IPS DF 19.7 (cell line): ENCODE results near the gene MDFIC.
A peak's percentile ranks its signal among the peaks of the same experiment; 100 is the strongest.

Experiments used
- DNase-seq: peaks from one replicate; pipeline ENCODE4 v3.0.0-alpha.2; 2013; ENCODE audit warnings: low read depth, low spot score

The MDFIC gene

GRCh38 chr7:114952296-114952695, 30.4 kb downstream of the MDFIC start:
- DNase-seq: no peak

DNA sequence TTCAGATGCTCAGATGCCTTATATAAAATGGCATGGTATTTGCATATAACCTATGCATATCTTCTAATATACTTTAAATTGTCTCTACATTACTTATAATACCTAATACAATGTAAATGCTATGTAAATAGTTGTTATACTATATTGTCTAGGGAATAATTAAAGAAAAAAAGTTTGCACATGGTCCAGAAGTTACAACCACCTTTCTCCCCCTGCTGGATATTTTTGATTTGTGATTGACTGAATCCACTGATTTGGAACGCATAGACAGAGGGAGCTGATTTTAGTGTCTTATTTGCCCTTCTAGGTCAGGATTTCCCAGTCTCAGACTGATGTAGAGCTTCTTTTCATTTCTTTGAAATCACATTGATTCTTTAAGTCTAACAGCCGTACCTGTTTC, 31.8 kb downstream of the MDFIC start:
- no peak for DNase-seq

GRCh38 chr7:114956702-114957101, 34.8 kb downstream of the MDFIC start:
- no peak for DNase-seq

GRCh38 chr7:114957444-114957843, 35.5 kb downstream of the MDFIC start:
- DNase-seq: no peak

DNA sequence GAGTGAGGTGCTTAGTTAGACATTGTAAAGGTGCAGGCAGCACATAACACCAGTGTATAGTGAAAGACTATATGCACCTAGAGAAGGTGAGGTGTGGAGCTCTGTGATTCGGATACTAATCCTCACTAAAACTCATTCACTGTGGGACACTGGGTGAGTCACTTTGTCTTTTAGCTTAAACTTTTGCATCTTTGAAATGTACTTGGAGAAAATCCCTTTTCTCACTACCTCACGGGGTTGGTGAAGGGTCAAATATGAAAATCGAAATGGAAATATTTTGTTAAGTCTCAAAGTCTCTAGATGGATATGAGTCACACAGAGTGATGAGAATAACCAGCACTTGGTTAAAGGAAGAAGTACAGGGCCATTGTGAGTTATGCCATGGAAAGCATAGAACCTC, 38.0 kb downstream of the MDFIC start:
- DNase-seq: no peak

- DNase-seq: no peak
Measured at GRCh38 chr7:114962441-114962840, 40.5 kb downstream of the MDFIC start.

DNA sequence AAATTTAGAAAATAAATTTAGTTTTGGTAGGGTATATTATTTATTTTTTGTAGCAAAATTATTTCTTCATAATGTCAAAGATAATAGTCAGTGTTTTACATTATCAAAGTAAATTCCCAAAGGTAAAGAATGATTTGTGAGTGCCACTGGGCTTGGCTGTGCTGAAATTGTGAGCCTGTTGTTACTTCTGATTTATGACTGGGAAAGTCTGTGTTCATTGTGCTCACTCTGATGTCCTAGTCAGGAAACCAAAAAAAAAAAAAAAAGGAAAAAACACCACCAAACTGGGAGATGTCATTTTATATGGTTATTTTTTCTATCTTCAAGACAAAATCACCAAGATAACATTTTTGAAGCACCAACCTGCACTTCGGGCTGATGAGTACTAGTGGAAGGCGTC, 44.3 kb downstream of the MDFIC start:
- no peak for DNase-seq

DNA sequence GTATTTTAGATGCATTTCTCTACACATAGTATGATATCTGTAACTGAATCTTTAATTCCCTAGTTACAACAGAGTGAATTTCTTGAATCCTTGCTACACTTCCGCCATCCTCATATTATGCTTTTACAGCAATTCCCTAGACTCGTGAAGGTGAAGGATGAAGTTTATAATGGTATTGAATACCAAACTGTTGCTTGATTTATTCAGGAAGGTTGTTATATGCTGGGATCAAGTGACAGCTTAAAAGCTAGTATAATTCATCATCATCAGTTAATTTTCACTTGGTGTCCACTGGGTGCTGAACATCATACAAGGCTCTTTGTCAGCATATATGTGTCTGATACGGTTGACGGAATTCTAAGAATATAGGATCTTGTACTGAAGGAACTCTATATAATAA, 47.2 kb downstream of the MDFIC start:
- no peak for DNase-seq

DNA sequence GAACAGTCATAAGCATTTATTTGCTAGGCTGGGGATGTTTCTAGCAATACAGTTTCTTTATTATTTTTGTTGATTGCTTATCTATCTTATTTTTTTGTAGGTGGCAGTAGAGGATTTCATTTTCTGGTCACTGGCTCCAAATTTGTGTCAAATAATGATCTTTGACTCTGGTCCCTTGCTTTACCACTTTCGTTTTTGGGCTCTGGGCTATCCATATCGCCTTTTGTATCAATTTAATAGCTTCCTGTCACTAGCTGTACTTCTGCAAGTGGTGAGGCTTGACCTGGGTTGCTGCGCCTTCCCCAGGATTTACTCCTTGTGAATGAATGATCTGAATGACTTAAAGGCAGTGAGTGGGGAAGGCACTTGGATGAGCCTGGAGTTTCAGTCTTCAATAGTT, 48.4 kb downstream of the MDFIC start:
- DNase-seq: no peak

GRCh38 chr7:114970732-114971131, 48.8 kb downstream of the MDFIC start:
- DNase-seq: no peak

GRCh38 chr7:114972567-114972966, 50.7 kb downstream of the MDFIC start:
- DNase-seq: no peak

GRCh38 chr7:114973147-114973546, 51.3 kb downstream of the MDFIC start:
- DNase-seq: no peak

DNA sequence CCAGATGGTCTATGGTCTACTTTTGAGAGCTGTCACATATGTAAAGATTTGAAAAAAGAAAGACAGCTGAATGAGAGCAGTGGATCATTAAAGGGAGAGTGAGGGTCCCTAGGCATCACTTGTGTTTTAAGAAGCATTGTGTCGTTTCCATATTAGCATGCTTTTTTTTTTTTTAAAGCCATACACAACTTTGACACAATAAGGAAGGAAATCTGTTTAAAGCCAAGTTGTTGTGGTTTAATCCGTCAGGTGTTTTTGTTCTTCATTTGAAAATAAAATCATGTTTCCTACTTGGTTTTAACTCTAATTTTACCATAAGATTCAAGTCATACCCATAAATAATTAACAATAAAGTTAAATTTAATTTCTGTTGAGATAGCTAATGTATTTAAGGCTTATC, 53.5 kb downstream of the MDFIC start:
- DNase-seq: no peak

GRCh38 chr7:114976666-114977065, 54.8 kb downstream of the MDFIC start:
- no peak for DNase-seq

DNA sequence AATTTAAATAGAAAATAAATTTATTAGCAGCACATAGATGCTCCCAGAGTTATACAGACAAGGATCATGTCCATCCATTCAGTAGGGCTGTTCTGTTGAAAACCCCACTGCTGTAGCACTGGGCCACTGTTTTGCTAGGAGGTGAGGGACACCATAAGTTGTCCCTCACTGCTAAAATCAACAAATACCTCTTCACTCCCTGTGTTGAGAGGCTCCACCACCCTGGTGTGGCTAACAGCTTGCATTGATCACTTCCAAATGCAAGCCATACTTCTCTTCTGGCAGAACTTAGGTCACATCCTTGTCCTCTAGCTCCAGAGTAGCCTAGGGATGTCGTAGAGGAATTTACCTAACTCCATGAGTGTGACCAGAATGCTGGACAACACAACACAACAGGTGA, 55.4 kb downstream of the MDFIC start:
- peak; percentile 17 for DNase-seq

DNA sequence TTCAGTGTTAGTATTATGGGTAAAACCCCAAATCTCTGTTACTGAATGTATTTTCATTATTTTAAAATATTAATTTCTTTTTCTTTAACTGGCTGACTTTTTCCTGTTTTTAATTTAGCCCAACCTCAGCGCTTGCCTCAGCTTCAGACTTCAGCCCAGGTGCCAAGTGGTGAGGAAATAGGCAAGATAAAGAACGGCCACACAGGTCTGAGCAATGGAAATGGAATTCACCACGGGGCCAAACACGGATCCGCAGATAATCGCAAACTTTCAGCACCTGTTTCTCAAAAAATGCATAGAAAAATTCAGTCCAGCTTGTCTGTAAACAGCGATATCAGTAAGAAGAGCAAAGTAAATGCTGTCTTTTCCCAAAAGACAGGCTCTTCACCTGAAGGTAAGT, 57.5 kb downstream of the MDFIC start:
- DNase-seq: no peak

GRCh38 chr7:114979803-114980507, 58.1 kb downstream of the MDFIC start:
- DNase-seq: no peak

DNA sequence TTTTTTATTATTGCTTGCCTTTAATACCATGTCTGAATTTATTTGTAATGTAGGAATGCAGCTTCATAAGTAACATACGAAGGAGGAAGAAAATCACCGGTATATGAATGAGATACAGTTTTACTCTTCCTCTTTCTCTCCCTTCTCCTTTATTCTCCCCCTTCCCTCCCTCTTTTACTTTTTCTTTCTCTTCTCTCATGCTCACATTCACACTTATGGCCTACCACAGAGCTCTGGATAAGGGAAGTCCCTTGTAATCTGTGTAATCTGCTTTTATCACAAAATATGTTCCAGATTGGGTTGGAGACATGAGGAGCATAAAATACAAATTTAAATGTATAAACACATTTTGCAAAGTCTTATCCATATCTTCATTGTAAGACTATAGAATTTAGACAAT, 59.4 kb downstream of the MDFIC start:
- no peak for DNase-seq

DNA sequence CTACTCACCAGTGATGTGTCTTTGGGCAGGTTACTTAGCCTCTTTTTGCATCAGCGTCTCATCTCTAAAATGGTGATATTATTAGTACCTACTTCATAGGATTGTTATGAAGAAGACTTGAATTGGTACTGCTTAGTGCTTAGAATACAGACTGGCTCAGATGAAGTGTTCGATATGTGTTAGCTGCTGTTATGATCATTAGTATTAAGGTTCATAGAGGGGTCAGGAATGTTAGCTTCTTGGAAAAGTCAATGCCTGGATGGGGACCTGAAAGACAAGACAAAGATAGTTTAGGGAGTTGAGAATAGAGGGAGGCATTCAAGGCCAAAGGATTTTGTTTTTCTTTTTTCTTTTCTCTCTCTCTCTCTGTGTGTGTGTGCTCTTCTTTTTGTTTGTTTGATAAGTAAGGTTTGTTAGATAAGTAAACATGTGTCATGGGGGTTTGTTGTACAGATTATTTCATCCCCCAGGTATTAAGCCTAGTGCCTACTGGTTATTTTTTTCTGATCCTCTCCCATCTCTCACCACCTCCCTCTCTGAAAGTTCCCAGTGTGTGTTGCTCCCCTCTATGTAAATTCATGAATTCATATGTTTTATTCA, 63.3 kb downstream of the MDFIC start:
- DNase-seq: no peak

DNA sequence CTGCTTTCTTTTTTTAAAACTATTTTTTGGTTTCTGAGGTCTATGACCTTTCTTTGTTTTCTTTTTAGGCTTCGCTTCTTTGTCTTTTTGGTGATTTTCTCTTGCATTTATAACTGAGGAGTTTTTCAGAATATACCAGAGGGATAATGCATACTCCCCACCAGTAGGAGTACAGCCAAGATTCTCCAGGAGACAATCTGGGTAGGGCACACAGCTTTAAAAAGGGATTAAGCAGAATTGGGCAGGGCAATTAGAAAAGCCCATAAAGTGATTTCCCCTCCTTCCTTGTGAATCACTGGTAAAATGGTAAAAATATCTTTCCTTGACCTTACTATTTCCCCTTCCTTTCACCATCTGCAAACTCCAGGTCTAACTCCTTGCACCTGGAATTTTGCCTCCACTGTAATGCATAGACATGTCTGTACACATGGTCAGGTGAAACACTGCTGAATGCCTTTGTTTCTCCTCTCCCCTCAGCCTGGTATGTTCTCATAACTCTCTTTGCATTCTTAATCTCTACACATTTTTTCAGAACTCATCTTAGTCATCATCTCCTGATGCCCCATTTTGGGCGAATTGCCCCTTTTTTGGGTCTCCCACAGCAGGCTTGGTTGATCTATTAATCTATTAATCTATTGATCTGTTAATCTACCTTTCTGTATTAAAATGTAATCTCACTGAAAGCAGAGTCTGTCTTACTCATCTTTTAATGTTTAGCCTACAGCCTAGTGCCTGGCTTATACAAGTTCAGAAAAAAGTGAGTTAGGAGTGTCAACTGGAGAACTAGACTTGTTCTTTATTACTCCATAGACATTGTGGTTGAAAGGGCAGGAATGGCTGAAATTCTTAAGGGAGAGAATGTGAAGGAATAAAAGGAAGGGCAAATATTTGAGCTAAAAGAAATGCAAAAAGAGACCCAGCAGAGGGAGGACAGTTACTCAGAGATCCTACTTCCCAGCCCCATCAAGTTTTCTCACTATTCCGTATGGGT, 64.6 kb downstream of the MDFIC start:
- no peak for DNase-seq

GRCh38 chr7:114988026-114988425, 66.1 kb downstream of the MDFIC start:
- DNase-seq: no peak

GRCh38 chr7:114988755-114989375, 67.0 kb downstream of the MDFIC start:
- no peak for DNase-seq
